Karpas-422 (cell line): ENCODE measurements around the gene MAMDC2. TPM values are rescaled to one million over a fixed set of nuclear protein-coding genes. Genes with fewer than 3 reads are reported as not detected.

Source experiments
- DNase-seq: peaks from one replicate; pipeline ENCODE4 v3.0.0-alpha.2; 2015
- H2AFZ ChIP-seq: fragments of 200-600 bp; sonication (generic); 2 replicates; pipeline ENCODE4 v1.6.1; 2014; ENCODE audit warnings: antibody characterized with exemption, low read length, mixed read lengths
- H3K27ac ChIP-seq: fragments of 200-600 bp; sonication (generic); 2 replicates; pipeline ENCODE4 v1.5.1; 2014; ENCODE audit warnings: mild to moderate bottlenecking, low read length, moderate library complexity
- H3K27me3 ChIP-seq: fragments of 200-600 bp; sonication (generic); 2 replicates; pipeline ENCODE4 v1.6.1; 2014; ENCODE audit warnings: low read length, mixed read lengths
- H3K36me3 ChIP-seq: fragments of 200-600 bp; sonication (generic); 2 replicates; pipeline ENCODE4 v1.6.1; 2014; ENCODE audit warnings: low read length, mixed read lengths; ENCODE audit not compliant: insufficient read depth
- H3K4me1 ChIP-seq: fragments of 200-600 bp; sonication (generic); 2 replicates; pipeline ENCODE4 v1.6.1; 2014; ENCODE audit warnings: mild to moderate bottlenecking, low read length, mixed read lengths
- H3K4me2 ChIP-seq: fragments of 200-600 bp; sonication (generic); 2 replicates; pipeline ENCODE4 v1.6.1; 2014; ENCODE audit warnings: low read length, low read depth, mild to moderate bottlenecking; ENCODE audit not compliant: poor library complexity, severe bottlenecking
- H3K4me3 ChIP-seq: fragments of 200-600 bp; sonication (generic); 2 replicates; pipeline ENCODE4 v1.5.1; 2014; ENCODE audit warnings: mild to moderate bottlenecking, antibody characterized with exemption, low read length, mixed read lengths
- H3K79me2 ChIP-seq: fragments of 200-600 bp; sonication (generic); 2 replicates; pipeline ENCODE4 v1.6.1; 2014; ENCODE audit warnings: mild to moderate bottlenecking, low read length, mixed read lengths
- H3K9ac ChIP-seq: fragments of 200-600 bp; sonication (generic); 2 replicates; pipeline ENCODE4 v1.6.0; 2014; ENCODE audit warnings: low read length
- H3K9me2 ChIP-seq: fragments of 200-600 bp; sonication (generic), shearing (Covaris generic); replicated peaks from 2 replicates; pipeline ENCODE4 v1.6.0; 2014; ENCODE audit warnings: mild to moderate bottlenecking, low read length, moderate library complexity; ENCODE audit not compliant: insufficient read depth
- H3K9me3 ChIP-seq: fragments of 300-700, 200-600 bp; sonication (generic); 2 replicates; pipeline ENCODE4 v1.6.1; 2014; ENCODE audit warnings: low read length, mixed read lengths
- H4K20me1 ChIP-seq: fragments of 200-600 bp; sonication (generic); 2 replicates; pipeline ENCODE4 v1.6.1; 2014; ENCODE audit warnings: mild to moderate bottlenecking, antibody characterized with exemption, low read length, low read depth; ENCODE audit not compliant: insufficient read depth
- total RNA-seq: library from RNA; depleted of rRNA; stranded (reverse); fragments of >200 nt; shearing (Covaris generic); gene quantifications from 2 replicates; pipeline ENCODE4 v1.2.3, GENCODE V29; 2014; ENCODE audit warnings: low replicate concordance

MAMDC2 gene
- total RNA-seq, 1 experiment from 2014 or later = not detected

DNA sequence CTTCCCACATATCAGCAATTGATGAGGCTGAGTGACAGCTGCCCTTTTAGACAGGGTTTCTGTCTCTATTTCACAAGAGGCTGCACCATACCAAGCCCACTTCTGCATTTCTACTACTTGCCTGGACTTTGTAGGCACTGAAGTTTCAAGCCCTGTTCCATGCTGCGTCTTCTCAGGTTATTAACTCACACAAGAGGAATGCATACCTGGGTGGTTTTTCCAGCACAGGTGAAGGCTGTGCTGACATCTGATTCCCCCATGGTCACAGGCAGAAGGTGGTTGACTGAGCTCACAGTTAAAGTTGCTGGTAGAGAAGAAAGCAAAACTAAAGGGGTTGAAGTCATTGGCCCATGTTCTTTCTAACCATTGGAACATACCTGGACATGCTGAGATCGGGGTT lies 86.6 kb downstream of the MAMDC2 start:
- no peak for DNase-seq
- H3K4me2 ChIP-seq = no peak overlapping the region

GRCh38 chr9:70131296-70131695 lies 87.6 kb downstream of the MAMDC2 start:
- H3K9me3 ChIP-seq = no peaks in the 10 kb centered on the region
- H3K4me2 ChIP-seq = no peak overlapping the region
- no peaks in the 10 kb centered on the region for H3K27me3 ChIP-seq
- H4K20me1 ChIP-seq = no peaks in the 10 kb centered on the region
- no peaks in the 10 kb centered on the region for H3K9me2 ChIP-seq
- H3K27ac ChIP-seq = no peak overlapping the region
- no peak overlapping the region for H3K4me3 ChIP-seq
- no peak for DNase-seq
- H2AFZ ChIP-seq = no peak overlapping the region
- no peaks in the 10 kb centered on the region for H3K79me2 ChIP-seq
- no peaks in the 10 kb centered on the region for H3K4me1 ChIP-seq
- no peak overlapping the region for H3K9ac ChIP-seq
- no peaks in the 10 kb centered on the region for H3K36me3 ChIP-seq

More for the DNA sequence above, 86.6 kb downstream of the MAMDC2 start:
- H3K9ac ChIP-seq = no peak overlapping the region
- H4K20me1 ChIP-seq = no peaks in the 10 kb centered on the region
- H3K27me3 ChIP-seq = no peaks in the 10 kb centered on the region
- H3K36me3 ChIP-seq = no peaks in the 10 kb centered on the region
- H2AFZ ChIP-seq = no peak overlapping the region
- no peak overlapping the region for H3K27ac ChIP-seq
- no peak overlapping the region for H3K4me3 ChIP-seq
- no peaks in the 10 kb centered on the region for H3K9me2 ChIP-seq
- H3K79me2 ChIP-seq = no peaks in the 10 kb centered on the region
- H3K4me1 ChIP-seq = no peaks in the 10 kb centered on the region
- H3K9me3 ChIP-seq = no peaks in the 10 kb centered on the region

- no peaks in the 10 kb centered on the region for H3K9me3 ChIP-seq
Observed at GRCh38 chr9:70133253-70134208, 89.9 kb downstream of the MAMDC2 start.

DNA sequence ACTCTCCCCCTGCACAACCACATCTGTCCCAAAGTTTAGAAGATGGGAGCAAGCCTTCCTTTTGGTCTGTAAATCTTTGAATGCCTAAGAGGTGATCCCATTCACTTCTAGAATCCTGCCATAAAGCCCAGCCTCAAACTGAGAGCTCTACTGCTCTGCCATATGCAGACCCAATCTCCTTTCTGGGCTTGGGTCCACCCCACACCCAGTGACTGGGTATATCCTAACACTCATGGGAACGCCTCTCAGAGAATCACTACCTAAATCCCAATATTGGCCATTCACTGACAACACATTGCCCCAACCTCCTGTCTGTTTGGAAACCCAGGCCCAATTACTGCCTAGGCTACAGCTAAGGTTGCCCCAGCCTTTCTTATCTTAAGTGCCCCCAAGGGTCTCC lies 90.7 kb downstream of the MAMDC2 start:
- H3K9me2 ChIP-seq = no peaks in the 10 kb centered on the region
- H4K20me1 ChIP-seq = no peaks in the 10 kb centered on the region
- H3K9me3 ChIP-seq = no peaks in the 10 kb centered on the region
- H3K36me3 ChIP-seq = no peaks in the 10 kb centered on the region
- H3K79me2 ChIP-seq = no peaks in the 10 kb centered on the region
- no peak overlapping the region for H3K4me2 ChIP-seq
- no peaks in the 10 kb centered on the region for H3K27me3 ChIP-seq
- no peaks in the 10 kb centered on the region for H3K4me1 ChIP-seq
- H3K4me3 ChIP-seq = no peak overlapping the region
- no peak overlapping the region for H2AFZ ChIP-seq
- H3K9ac ChIP-seq = no peak overlapping the region
- no peak for DNase-seq
- no peak overlapping the region for H3K27ac ChIP-seq

More at GRCh38 chr9:70133253-70134208, 89.9 kb downstream of the MAMDC2 start:
- Histone ChIP-seq H3K9ac (no peak overlapping the region), H3K36me3 (no peaks in the 10 kb centered on the region), H3K4me3 (no peak overlapping the region), H2AFZ (no peak overlapping the region), H3K4me1 (no peaks in the 10 kb centered on the region), H3K27ac (no peak overlapping the region), H3K4me2 (no peak overlapping the region), H3K9me2 (no peaks in the 10 kb centered on the region), H3K27me3 (no peaks in the 10 kb centered on the region), H3K79me2 (no peaks in the 10 kb centered on the region), H4K20me1 (no peaks in the 10 kb centered on the region)
- no peak for DNase-seq

- no peak overlapping the region for H3K4me2 ChIP-seq
- no peaks in the 10 kb centered on the region for H3K79me2 ChIP-seq
- H3K9me3 ChIP-seq = no peaks in the 10 kb centered on the region
- H3K4me1 ChIP-seq = no peaks in the 10 kb centered on the region
- no peak overlapping the region for H3K9ac ChIP-seq
- H3K27me3 ChIP-seq = no peaks in the 10 kb centered on the region
- no peak for DNase-seq
- no peaks in the 10 kb centered on the region for H3K9me2 ChIP-seq
- H2AFZ ChIP-seq = no peak overlapping the region
- no peaks in the 10 kb centered on the region for H3K36me3 ChIP-seq
- no peak overlapping the region for H3K4me3 ChIP-seq
- H3K27ac ChIP-seq = no peak overlapping the region
- H4K20me1 ChIP-seq = no peaks in the 10 kb centered on the region
Observed at GRCh38 chr9:70135176-70135575, 91.5 kb downstream of the MAMDC2 start.

DNA sequence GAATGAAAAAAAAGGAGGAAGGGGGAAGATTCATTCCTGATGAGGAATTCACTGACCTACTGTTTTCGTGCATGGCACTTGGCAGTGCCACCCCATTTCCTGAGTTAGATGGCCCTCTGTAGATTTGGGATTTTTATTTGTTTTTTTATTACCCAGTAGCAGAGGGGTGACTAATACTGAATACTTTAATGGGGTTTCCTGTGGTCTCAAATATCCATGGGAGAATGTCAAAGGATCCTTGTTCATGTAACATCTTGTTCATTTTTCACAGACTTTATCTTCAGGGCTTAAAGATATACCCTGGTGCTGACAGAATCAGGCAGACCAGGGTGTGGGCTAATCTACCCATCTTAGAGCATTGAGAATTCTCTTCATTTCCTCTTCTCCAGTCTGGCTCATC lies 93.0 kb downstream of the MAMDC2 start:
- H3K9me3 ChIP-seq = no peaks in the 10 kb centered on the region
- no peak overlapping the region for H3K4me2 ChIP-seq
- no peaks in the 10 kb centered on the region for H4K20me1 ChIP-seq
- H3K4me3 ChIP-seq = no peak overlapping the region
- no peak for DNase-seq
- H3K79me2 ChIP-seq = no peaks in the 10 kb centered on the region
- H3K9me2 ChIP-seq = no peaks in the 10 kb centered on the region
- H3K36me3 ChIP-seq = no peaks in the 10 kb centered on the region
- H3K27ac ChIP-seq = no peak overlapping the region
- no peak overlapping the region for H3K9ac ChIP-seq
- no peak overlapping the region for H2AFZ ChIP-seq
- H3K4me1 ChIP-seq = no peaks in the 10 kb centered on the region
- H3K27me3 ChIP-seq = no peaks in the 10 kb centered on the region

- H3K4me3 ChIP-seq = no peak overlapping the region
- H3K9me2 ChIP-seq = no peaks in the 10 kb centered on the region
- H4K20me1 ChIP-seq = no peaks in the 10 kb centered on the region
- no peak for DNase-seq
- no peaks in the 10 kb centered on the region for H3K79me2 ChIP-seq
- H3K36me3 ChIP-seq = no peaks in the 10 kb centered on the region
- no peak overlapping the region for H3K4me2 ChIP-seq
- no peak overlapping the region for H2AFZ ChIP-seq
- no peaks in the 10 kb centered on the region for H3K9me3 ChIP-seq
- no peaks in the 10 kb centered on the region for H3K27me3 ChIP-seq
- no peak overlapping the region for H3K27ac ChIP-seq
- H3K9ac ChIP-seq = no peak overlapping the region
- no peaks in the 10 kb centered on the region for H3K4me1 ChIP-seq
Observed at GRCh38 chr9:70137577-70137976, 93.9 kb downstream of the MAMDC2 start.

DNA sequence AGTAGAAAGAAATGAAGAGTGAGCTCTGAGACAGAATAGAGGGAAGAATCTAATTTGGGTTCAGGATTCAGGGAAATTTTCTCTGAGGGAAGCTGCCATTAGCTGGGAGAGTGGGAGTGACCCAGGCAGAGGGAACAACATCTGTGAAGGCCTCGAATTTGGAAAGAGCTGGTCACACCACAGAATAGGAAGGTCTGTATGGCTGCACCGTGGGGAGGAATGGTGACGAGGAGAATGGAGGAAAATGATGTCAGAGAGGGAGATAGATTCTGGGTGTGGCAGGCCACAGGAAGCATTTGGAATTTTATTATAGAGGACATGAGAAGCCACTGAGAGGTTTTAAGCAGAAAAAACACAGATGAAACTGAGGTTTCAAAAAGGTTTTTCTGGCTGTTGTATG lies 98.5 kb downstream of the MAMDC2 start:
- no peaks in the 10 kb centered on the region for H3K79me2 ChIP-seq
- DNase-seq = no peak
- H4K20me1 ChIP-seq = no peaks in the 10 kb centered on the region
- H3K4me2 ChIP-seq = no peak overlapping the region
- H3K36me3 ChIP-seq = no peaks in the 10 kb centered on the region
- H3K27ac ChIP-seq = no peak overlapping the region
- H3K4me1 ChIP-seq = no peaks in the 10 kb centered on the region
- no peak overlapping the region for H2AFZ ChIP-seq
- H3K4me3 ChIP-seq = no peak overlapping the region
- H3K9ac ChIP-seq = no peak overlapping the region
- H3K9me3 ChIP-seq = no peaks in the 10 kb centered on the region
- no peaks in the 10 kb centered on the region for H3K27me3 ChIP-seq
- H3K9me2 ChIP-seq = no peaks in the 10 kb centered on the region
